ENCODE measurements around the gene B2M.
"Not testable (repeated sequence)": the region's sequence is repeated elsewhere in the genome, so short reads cannot be mapped to it uniquely, and the experiment has no call there.

B2M gene

DNA sequence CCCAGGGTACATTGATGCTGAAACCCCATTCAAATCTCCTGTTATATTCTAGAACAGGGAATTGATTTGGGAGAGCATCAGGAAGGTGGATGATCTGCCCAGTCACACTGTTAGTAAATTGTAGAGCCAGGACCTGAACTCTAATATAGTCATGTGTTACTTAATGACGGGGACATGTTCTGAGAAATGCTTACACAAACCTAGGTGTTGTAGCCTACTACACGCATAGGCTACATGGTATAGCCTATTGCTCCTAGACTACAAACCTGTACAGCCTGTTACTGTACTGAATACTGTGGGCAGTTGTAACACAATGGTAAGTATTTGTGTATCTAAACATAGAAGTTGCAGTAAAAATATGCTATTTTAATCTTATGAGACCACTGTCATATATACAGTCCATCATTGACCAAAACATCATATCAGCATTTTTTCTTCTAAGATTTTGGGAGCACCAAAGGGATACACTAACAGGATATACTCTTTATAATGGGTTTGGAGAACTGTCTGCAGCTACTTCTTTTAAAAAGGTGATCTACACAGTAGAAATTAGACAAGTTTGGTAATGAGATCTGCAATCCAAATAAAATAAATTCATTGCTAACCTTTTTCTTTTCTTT, 5.8 kb downstream of the B2M start:
- Histone ChIP-seq H3K4me1 (peaks cover 31 to 87% (median 56%) of the 10 kb centered on the region in 10 experiments), H3K9me3 (replicated peaks in 1 of 11) (no peaks in the 10 kb centered on the region), H3K27ac (no peak overlapping the region), H4K20me1 (peaks cover 54 to 83% (median 63%) of the 10 kb centered on the region in 11 experiments), H3K9ac (no peak overlapping the region; a peak in 1 of 22 replicates), H3K4me2 (peak overlapping the region in 3 of 11 experiments; percentile 82 to 95 (median 82); a peak in 2 of 22 replicates), H3K4me3 (no peak overlapping the region), H3K36me3 (peaks cover 58 to 81% (median 69%) of the 10 kb centered on the region in 11 experiments), H3K27me3 (no peaks in the 10 kb centered on the region)
- TF ChIP-seq Cebpa-rat (IDR thresholded peaks at IDR 0.05), result no peak

DNA sequence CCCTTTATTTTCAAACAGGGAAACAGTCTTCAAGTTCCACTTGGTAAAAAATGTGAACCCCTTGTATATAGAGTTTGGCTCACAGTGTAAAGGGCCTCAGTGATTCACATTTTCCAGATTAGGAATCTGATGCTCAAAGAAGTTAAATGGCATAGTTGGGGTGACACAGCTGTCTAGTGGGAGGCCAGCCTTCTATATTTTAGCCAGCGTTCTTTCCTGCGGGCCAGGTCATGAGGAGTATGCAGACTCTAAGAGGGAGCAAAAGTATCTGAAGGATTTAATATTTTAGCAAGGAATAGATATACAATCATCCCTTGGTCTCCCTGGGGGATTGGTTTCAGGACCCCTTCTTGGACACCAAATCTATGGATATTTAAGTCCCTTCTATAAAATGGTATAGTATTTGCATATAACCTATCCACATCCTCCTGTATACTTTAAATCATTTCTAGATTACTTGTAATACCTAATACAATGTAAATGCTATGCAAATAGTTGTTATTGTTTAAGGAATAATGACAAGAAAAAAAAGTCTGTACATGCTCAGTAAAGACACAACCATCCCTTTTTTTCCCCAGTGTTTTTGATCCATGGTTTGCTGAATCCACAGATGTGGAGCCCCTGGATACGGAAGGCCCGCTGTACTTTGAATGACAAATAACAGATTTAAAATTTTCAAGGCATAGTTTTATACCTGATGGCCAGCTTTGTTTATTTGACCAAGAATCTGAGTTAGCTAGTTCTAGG, 7.0 kb downstream of the B2M start:
- TF ChIP-seq Cebpa-rat (IDR thresholded peaks at IDR 0.05), result no peak
- Histone ChIP-seq H3K36me3 (peaks cover 57 to 74% (median 62%) of the 10 kb centered on the region in 11 experiments), H3K27me3 (no peaks in the 10 kb centered on the region), H3K27ac (peak overlapping the region in 7 of 11 experiments; percentile 19 to 65 (median 55); a peak in 5 of 22 replicates), H3K4me2 (peak overlapping the region in 3 of 11 experiments; percentile 24 to 32 (median 27); a peak in 5 of 22 replicates), H3K9ac (peak overlapping the region in 2 of 11 experiments; percentile 6 to 33; a peak in 1 of 22 replicates), H3K4me1 (peaks cover 31 to 99% (median 61%) of the 10 kb centered on the region in 10 experiments), H4K20me1 (peaks cover 41 to 71% (median 51%) of the 10 kb centered on the region in 11 experiments), H3K4me3 (no peak overlapping the region), H3K9me3 (replicated peaks in 1 of 11) (no peaks in the 10 kb centered on the region)

DNA sequence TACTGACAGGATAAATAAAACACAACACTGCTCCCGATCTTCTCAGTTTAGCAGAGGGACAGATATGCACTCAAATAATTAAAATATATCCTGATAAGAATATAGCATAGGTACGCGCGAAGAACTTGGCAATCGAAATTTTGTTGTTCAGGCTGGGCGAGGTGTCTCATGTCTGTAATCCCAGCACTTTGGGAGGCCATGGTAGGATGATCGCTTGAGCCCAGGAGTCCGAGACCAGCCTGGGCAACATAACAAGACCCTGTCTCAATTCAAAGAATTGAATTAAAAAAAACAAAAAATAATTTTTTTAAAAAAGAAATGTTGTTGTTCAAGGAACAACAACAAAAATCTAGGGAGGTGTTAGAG, 7.6 kb downstream of the B2M start:
- Histone ChIP-seq H3K9ac (peak overlapping the region in 4 of 11 experiments; percentile 6 to 33 (median 24); a peak in 3 of 22 replicates), H3K4me1 (peaks cover 31 to 99% (median 61%) of the 10 kb centered on the region in 10 experiments), H3K27ac (peak overlapping the region in 9 of 11 experiments; percentile 19 to 65 (median 55); a peak in 17 of 22 replicates), H3K4me2 (peak overlapping the region in 9 of 11 experiments; percentile 5 to 32 (median 21); a peak in 9 of 22 replicates), H3K9me3 (replicated peaks in 1 of 11) (no peaks in the 10 kb centered on the region), H3K4me3 (no peak overlapping the region), H3K36me3 (peaks cover 56 to 69% (median 60%) of the 10 kb centered on the region in 11 experiments), H4K20me1 (peaks cover 36 to 65% (median 45%) of the 10 kb centered on the region in 11 experiments), H3K27me3 (no peaks in the 10 kb centered on the region)
- TF ChIP-seq Cebpa-rat (IDR thresholded peaks at IDR 0.05), result no peak

DNA sequence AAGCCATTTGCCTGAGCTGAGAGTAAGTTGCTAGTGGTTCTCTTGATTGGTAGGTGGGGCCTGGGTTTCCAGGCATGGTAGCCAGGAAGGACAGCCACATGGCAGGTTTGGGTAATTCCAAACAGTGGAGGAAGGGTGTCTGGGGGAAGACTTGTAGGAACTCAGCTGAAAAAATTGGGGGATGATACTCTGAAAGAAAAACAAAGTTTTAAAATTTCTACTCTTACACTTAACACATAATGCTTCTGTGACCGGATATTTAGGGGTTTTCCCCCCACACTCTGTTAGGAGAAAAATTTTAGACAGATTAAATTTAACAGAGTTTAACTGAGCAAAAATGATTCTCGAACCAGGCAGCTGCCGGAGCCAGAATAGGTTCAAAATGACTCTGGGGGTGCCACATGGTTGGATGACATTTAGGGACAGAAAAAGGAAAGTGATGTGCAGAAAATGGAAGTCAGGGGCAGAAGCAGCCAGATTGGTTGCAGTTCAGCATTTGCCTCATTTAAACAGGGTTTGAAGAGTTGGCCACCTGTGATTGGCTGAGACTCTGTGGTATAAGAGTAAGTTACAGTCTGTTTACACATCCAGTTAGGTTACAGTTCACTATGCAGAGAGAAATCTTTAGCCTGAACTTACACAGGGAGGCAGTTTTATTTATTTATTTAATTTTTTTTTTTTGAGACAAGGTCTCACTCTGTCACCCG, 8.1 kb downstream of the B2M start:
- H3K4me1 ChIP-seq, result peaks cover 31 to 99% (median 61%) of the 10 kb centered on the region in 10 experiments
- H3K4me2 ChIP-seq, result peak overlapping the region in 9 of 11 experiments; percentile 5 to 32 (median 21); a peak in 10 of 22 replicates
- H3K27me3 ChIP-seq, result no peaks in the 10 kb centered on the region
- TF ChIP-seq Cebpa-rat (IDR thresholded peaks at IDR 0.05), result no peak
- H3K36me3 ChIP-seq, result peaks cover 50 to 63% (median 54%) of the 10 kb centered on the region in 11 experiments
- no peaks in the 10 kb centered on the region for H3K9me3 ChIP-seq (replicated peaks in 1 of 11)
- no peak overlapping the region for H3K4me3 ChIP-seq
- H4K20me1 ChIP-seq, result peaks cover 31 to 60% (median 40%) of the 10 kb centered on the region in 11 experiments
- H3K9ac ChIP-seq, result peak overlapping the region in 6 of 11 experiments; percentile 0 to 44 (median 24); a peak in 6 of 22 replicates
- H3K27ac ChIP-seq, result peak overlapping the region in 10 of 11 experiments; percentile 19 to 65 (median 50); a peak in 18 of 22 replicates

DNA sequence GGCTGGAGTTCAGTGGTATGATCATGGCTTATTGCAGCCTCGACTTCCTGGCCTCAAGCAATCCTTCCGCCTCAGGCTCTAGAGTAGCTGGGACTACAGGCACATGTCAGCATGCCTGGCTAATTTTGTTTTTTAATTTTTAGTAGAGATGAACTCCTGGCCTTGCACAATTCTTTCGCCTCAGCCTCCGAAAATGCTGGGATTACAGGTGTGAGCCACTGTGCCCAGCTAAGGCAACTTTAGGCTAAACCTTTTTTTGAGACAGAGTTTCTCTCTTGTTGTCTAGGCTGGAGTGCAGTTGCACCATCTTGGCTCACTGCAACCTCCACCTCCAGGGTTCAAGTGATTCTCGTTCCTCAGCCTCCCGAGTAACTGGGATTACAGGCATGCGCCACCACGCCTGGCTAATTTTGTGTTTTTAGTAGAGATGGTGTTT, 8.7 kb downstream of the B2M start:
- Histone ChIP-seq H3K4me1 (peaks cover 31 to 99% (median 61%) of the 10 kb centered on the region in 10 experiments), H3K27ac (peak overlapping the region in 10 of 11 experiments; percentile 19 to 65 (median 50); a peak in 18 of 22 replicates), H3K9ac (peak overlapping the region in 1 of 11 experiments; percentile 23; a peak in 1 of 22 replicates)

DNA sequence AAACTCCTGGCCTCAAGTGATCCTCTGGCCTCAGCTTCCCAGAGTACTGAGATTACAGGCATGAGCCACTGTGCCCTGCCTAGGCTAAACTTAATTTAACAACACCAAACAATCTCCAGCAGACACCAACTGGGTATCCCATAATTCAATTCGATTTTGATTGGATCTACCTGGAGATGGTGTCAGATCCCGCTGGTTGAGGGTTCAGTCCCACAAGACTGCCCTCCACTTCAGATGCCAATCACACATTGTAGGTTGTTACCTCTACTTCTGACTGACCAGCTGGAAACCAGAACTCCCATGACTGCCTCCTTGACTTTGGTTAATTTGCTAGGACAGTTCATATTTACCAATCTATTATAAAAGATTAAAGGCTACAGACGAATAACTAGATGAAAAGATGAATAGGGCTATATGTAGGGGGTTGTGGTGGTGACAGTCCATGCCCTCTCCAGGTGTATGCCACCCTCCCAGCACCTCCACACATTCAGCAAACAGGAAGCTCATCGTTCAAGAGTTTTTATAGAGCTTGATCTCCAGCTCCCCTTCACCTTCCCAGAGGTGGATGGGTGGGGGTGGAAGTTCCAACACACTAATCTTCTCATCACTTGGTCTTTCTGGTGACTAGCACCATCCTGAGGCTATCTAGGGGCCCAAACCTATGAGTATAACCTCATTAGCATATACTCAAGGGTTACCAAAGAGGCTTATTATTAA, 9.3 kb downstream of the B2M start:
- Histone ChIP-seq H3K4me1 (peaks cover 31 to 99% (median 61%) of the 10 kb centered on the region in 10 experiments), H3K9ac (no peak overlapping the region), H3K27ac (peak overlapping the region in 10 of 11 experiments; percentile 7 to 65 (median 50); a peak in 18 of 22 replicates), H3K4me2 (no peak overlapping the region), H3K4me3 (no peak overlapping the region), H3K36me3 (peaks cover 39 to 52% (median 43%) of the 10 kb centered on the region in 11 experiments), H3K27me3 (no peaks in the 10 kb centered on the region), H3K9me3 (replicated peaks in 1 of 11) (no peaks in the 10 kb centered on the region), H4K20me1 (peaks cover 19 to 48% (median 28%) of the 10 kb centered on the region in 11 experiments)
- no peak for TF ChIP-seq Cebpa-rat (IDR thresholded peaks at IDR 0.05)

More for the DNA sequence above, 8.7 kb downstream of the B2M start:
- Histone ChIP-seq H3K36me3 (peaks cover 45 to 58% (median 49%) of the 10 kb centered on the region in 11 experiments), H4K20me1 (peaks cover 25 to 54% (median 34%) of the 10 kb centered on the region in 11 experiments), H3K4me2 (peak overlapping the region in 4 of 11 experiments; percentile 5 to 21 (median 11); a peak in 2 of 22 replicates)
- H3K27me3 ChIP-seq; H3K4me3 ChIP-seq; H3K9me3 ChIP-seq (replicated peaks in 1 of 11): not testable (repeated sequence)
- 0 out of 22 replicates have a peak, but pooled peaks of 1 of the 11 experiments have one; percentile 19 for TF ChIP-seq Cebpa-rat (IDR thresholded peaks at IDR 0.05)

DNA sequence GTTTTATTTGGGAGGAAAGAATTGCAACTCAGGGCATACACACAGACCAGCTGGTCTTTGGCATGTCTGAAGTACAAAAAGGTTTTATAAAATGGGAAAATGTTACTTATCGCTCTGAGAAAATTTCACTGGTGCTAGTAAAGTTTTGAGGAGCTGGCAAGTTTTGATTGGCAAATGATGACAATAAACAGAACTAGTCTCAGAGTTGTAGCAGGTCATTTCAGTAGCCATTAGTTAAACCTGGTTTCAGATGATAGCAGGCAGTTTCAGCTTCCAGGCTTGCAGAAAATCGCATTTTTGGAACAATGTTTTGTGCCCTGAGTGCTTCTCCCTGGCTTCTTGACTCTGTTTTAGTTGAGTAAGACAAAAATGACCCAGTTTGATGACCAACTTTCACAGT, 10.7 kb downstream of the B2M start:
- Histone ChIP-seq H3K4me3 (no peak overlapping the region), H3K4me1 (peaks cover 41 to 97% (median 66%) of the 10 kb centered on the region in 10 experiments)

More for the DNA sequence above, 10.7 kb downstream of the B2M start:
- Histone ChIP-seq H3K27ac (peak overlapping the region; percentile 1 to 97 (median 31); a peak in 16 of 22 replicates), H3K36me3 (peaks cover 25 to 38% (median 29%) of the 10 kb centered on the region in 11 experiments), H3K9ac (peak overlapping the region in 2 of 11 experiments; percentile 20 to 31; a peak in 1 of 22 replicates), H3K4me2 (peak overlapping the region in 3 of 11 experiments; percentile 3 to 95 (median 58); a peak in 3 of 22 replicates), H3K27me3 (no peaks in the 10 kb centered on the region), H3K9me3 (replicated peaks in 1 of 11) (no peaks in the 10 kb centered on the region), H4K20me1 (peaks cover 5 to 34% (median 14%) of the 10 kb centered on the region in 11 experiments; a peak in 20 of 22 replicates)
- TF ChIP-seq Cebpa-rat (IDR thresholded peaks at IDR 0.05), result no peak
